H1 (cell line): ENCODE measurements around the gene CDC14C. TPM values are rescaled to one million over a fixed set of nuclear protein-coding genes. Genes with fewer than 3 reads are reported as not detected.

Experiments used
- CTCF ChIA-PET: fragments of 300-600 bp; sonication (Branson Sonifier 250); formaldehyde crosslinking; loops from one replicate; lab custom pipeline; 2021; ENCODE audit not compliant: partially characterized antibody; lab: Charles Lee
- POLR2A ChIA-PET: fragments of 300-600 bp; sonication (Branson Sonifier 250); formaldehyde crosslinking; loops from one replicate; lab custom pipeline; 2021; ENCODE audit warnings: inconsistent platforms; ENCODE audit not compliant: partially characterized antibody; lab: Charles Lee
- DNase-seq, 2 experiments: peaks; one replicate each; pipeline versions ENCODE4 v3.0.0 to v3.0.0-alpha.2; 2010 to 2022; ENCODE audit warnings: low spot score in 2 of 2, low read depth in 1 of 2, mixed read lengths in 1 of 2
- FAIRE-seq: peaks from 2 replicates; lab custom pipeline; 2011; peaks lifted over from hg19 to GRCh38; lab: Jason Lieb, UNC
- H2AFZ ChIP-seq: 2 replicates; pipeline ENCODE4 v1.8.1; 2012; ENCODE audit warnings: low read length, inconsistent platforms
- H2AK5ac ChIP-seq: 2 replicates; pipeline ENCODE4 v1.6.1; 2013; ENCODE audit warnings: low read depth, low read length
- H2BK120ac ChIP-seq: replicated peaks from 2 replicates; pipeline ENCODE3; 2013; ENCODE audit warnings: low read depth, low read length, inconsistent platforms
- H2BK12ac ChIP-seq: 2 replicates; pipeline ENCODE4 v1.6.1; 2013; ENCODE audit warnings: low read depth, low read length
- H2BK15ac ChIP-seq: 2 replicates; pipeline ENCODE4 v1.6.1; 2013; ENCODE audit warnings: low read length
- H2BK20ac ChIP-seq: 2 replicates; pipeline ENCODE4 v1.6.1; 2013; ENCODE audit warnings: low read length
- H2BK5ac ChIP-seq: 2 replicates; pipeline ENCODE4 v1.6.1; 2013; ENCODE audit warnings: low read depth, low read length
- H3K14ac ChIP-seq: 2 replicates; pipeline ENCODE4 v1.6.1; 2013; ENCODE audit warnings: inconsistent platforms; ENCODE audit not compliant: insufficient read length
- H3K18ac ChIP-seq: 2 replicates; pipeline ENCODE4 v1.6.1; 2013; ENCODE audit warnings: low read length; ENCODE audit errors: extremely low read depth
- H3K23ac ChIP-seq: 2 replicates; pipeline ENCODE4 v1.6.1; 2013; ENCODE audit warnings: inconsistent platforms; ENCODE audit not compliant: insufficient read length
- H3K23me2 ChIP-seq: 2 replicates; pipeline ENCODE4 v1.6.1; 2013; ENCODE audit warnings: low read depth, low read length
- H3K27ac ChIP-seq: 2 replicates; pipeline ENCODE4 v1.6.1; 2011; ENCODE audit warnings: low read depth, low read length, inconsistent platforms
- H3K27me3 ChIP-seq, 4 experiments: replicated peaks in 1 of 4; 1 replicate in 1 of 4; 2 replicates in 3 of 4; pipeline versions ENCODE4 v1.6.1 to v1.8.1; 2011 to 2013; ENCODE audit warnings: low read length in 3 of 4, mild to moderate bottlenecking in 3 of 4, inconsistent platforms in 2 of 4, mixed read lengths in 2 of 4, moderate library complexity in 1 of 4; ENCODE audit not compliant: control insufficient read depth in 3 of 4, insufficient read depth in 3 of 4; ENCODE audit errors: extremely low read depth in 1 of 4
- H3K36me3 ChIP-seq, 4 experiments: 2 replicates each; pipeline versions ENCODE4 v1.6.1 to v1.8.1; 2011 to 2013; ENCODE audit warnings: mild to moderate bottlenecking in 4 of 4, low read length in 3 of 4, moderate library complexity in 2 of 4, control low read depth in 1 of 4, inconsistent platforms in 1 of 4; ENCODE audit not compliant: insufficient read depth in 4 of 4, control insufficient read depth in 2 of 4
- H3K4ac ChIP-seq: replicated peaks from 2 replicates; pipeline ENCODE3; 2013; ENCODE audit warnings: low read length, low read depth, mixed read lengths, inconsistent platforms; ENCODE audit not compliant: insufficient read length
- H3K4me1 ChIP-seq, 4 experiments: replicated peaks in 1 of 4; 1 replicate in 1 of 4; 2 replicates in 3 of 4; pipeline versions ENCODE4 v1.6.1 to v1.8.1; 2011 to 2013; ENCODE audit warnings: low read length in 3 of 4, inconsistent platforms in 2 of 4, mixed read lengths in 1 of 4; ENCODE audit not compliant: insufficient read depth in 4 of 4, control insufficient read depth in 3 of 4
- H3K4me2 ChIP-seq, 2 experiments: 2 replicates each; pipeline versions ENCODE4 v1.6.1 to v1.8.1; 2011 to 2013; ENCODE audit warnings: low read depth in 2 of 2, low read length in 2 of 2, control low read depth in 1 of 2, inconsistent platforms in 1 of 2, mild to moderate bottlenecking in 1 of 2; ENCODE audit not compliant: insufficient read depth in 1 of 2
- H3K4me3 ChIP-seq, 4 experiments: fragments of 200-600, 300-600 bp in 1 of 4; sonication (generic), shearing (Covaris generic), sonication (Bioruptor Twin) in 1 of 4; 2 replicates each; pipeline versions ENCODE4 v1.5.1 to v1.8.1; 2011 to 2016; ENCODE audit warnings: low read length in 4 of 4, low read depth in 3 of 4, control low read depth in 2 of 4, inconsistent platforms in 2 of 4, mild to moderate bottlenecking in 2 of 4, mixed read lengths in 1 of 4, moderate library complexity in 1 of 4; ENCODE audit not compliant: insufficient read depth in 2 of 4; ENCODE audit errors: extremely low read depth in 1 of 4
- H3K56ac ChIP-seq: replicated peaks from 2 replicates; pipeline ENCODE3; 2013; ENCODE audit warnings: low read depth, mild to moderate bottlenecking, mixed read lengths, low read length, inconsistent platforms; ENCODE audit not compliant: insufficient read length
- H3K79me1 ChIP-seq: 2 replicates; pipeline ENCODE4 v1.6.1; 2013; ENCODE audit warnings: low read depth, low read length, control low read depth
- H3K79me2 ChIP-seq, 2 experiments: 2 replicates each; pipeline versions ENCODE4 v1.6.1 to v1.8.1; 2012 to 2013; ENCODE audit warnings: low read length in 2 of 2, mild to moderate bottlenecking in 2 of 2, inconsistent platforms in 1 of 2; ENCODE audit not compliant: insufficient read depth in 2 of 2, control insufficient read depth in 1 of 2
- H3K9ac ChIP-seq, 4 experiments: replicated peaks in 1 of 4; 1 replicate in 1 of 4; 2 replicates in 3 of 4; pipeline versions ENCODE4 v1.6.1 to v1.8.1; 2011 to 2013; ENCODE audit warnings: low read depth in 3 of 4, low read length in 3 of 4, control low read depth in 2 of 4, mild to moderate bottlenecking in 2 of 4, moderate library complexity in 2 of 4, inconsistent platforms in 1 of 4; ENCODE audit errors: extremely low read depth in 1 of 4
- H3K9me3 ChIP-seq, 2 experiments: 2 replicates each; pipeline versions ENCODE4 v1.6.1 to v1.8.1; 2012 to 2013; ENCODE audit warnings: mild to moderate bottlenecking in 2 of 2, moderate library complexity in 2 of 2, control low read depth in 1 of 2, inconsistent platforms in 1 of 2, low read depth in 1 of 2, low read length in 1 of 2, mixed read lengths in 1 of 2; ENCODE audit not compliant: insufficient read depth in 2 of 2
- H4K20me1 ChIP-seq, 2 experiments: replicated peaks in 1 of 2; 2 replicates each; pipeline versions ENCODE3 to v1.8.1; 2011 to 2013; ENCODE audit warnings: inconsistent platforms in 2 of 2, low read length in 2 of 2, mild to moderate bottlenecking in 1 of 2; ENCODE audit not compliant: insufficient read depth in 2 of 2, control insufficient read depth in 1 of 2
- H4K5ac ChIP-seq: 2 replicates; pipeline ENCODE4 v1.6.1; 2013; ENCODE audit warnings: low read length, low read depth, mixed read lengths, inconsistent platforms; ENCODE audit not compliant: insufficient read length
- H4K8ac ChIP-seq: 2 replicates; pipeline ENCODE4 v1.8.0; 2013; ENCODE audit warnings: mild to moderate bottlenecking, moderate library complexity, low read length, inconsistent platforms; ENCODE audit not compliant: insufficient read depth; ENCODE audit errors: extremely low read depth
- H4K91ac ChIP-seq: replicated peaks from 2 replicates; pipeline ENCODE3; 2013; ENCODE audit warnings: low read length, mixed read lengths, inconsistent platforms; ENCODE audit not compliant: insufficient read length
- CHD1 ChIP-seq: IDR thresholded peaks from 2 replicates; pipeline ENCODE4 v1.6.1; 2012; ENCODE audit warnings: low read depth, low read length, improper control_type of control experiment
- KDM5A ChIP-seq: fragments of 200-600 bp; IDR thresholded peaks from 2 replicates; pipeline ENCODE4 v1.7.1; 2012; ENCODE audit warnings: mild to moderate bottlenecking, low read length, inconsistent platforms, mixed read lengths
- MAFK ChIP-seq: IDR thresholded peaks from 2 replicates; pipeline ENCODE4 v1.6.1; 2012; ENCODE audit warnings: low read depth, mild to moderate bottlenecking, improper control_type of control experiment, low read length
- POLR2AphosphoS5 ChIP-seq: IDR thresholded peaks from 2 replicates; pipeline ENCODE4 v1.6.1; 2011; ENCODE audit warnings: low read depth, low read length
- SIN3A ChIP-seq, 2 experiments: IDR thresholded peaks in 1 of 2; conservative IDR thresholded peaks in 1 of 2; 2 replicates each; pipeline ENCODE4 v1.6.1; 2011 to 2012; ENCODE audit warnings: low read length in 2 of 2, improper control_type of control experiment in 1 of 2, low read depth in 1 of 2, mild to moderate bottlenecking in 1 of 2
- SUZ12 ChIP-seq: fragments of 200-600 bp; sonication (generic); IDR thresholded peaks from 2 replicates; pipeline ENCODE4 v1.6.1; 2012; ENCODE audit warnings: mild to moderate bottlenecking, inconsistent platforms, low read length, moderate library complexity, mixed read lengths
- TBP ChIP-seq: IDR thresholded peaks from 2 replicates; pipeline ENCODE4 v1.6.1; 2011; ENCODE audit warnings: low read depth, low read length, improper control_type of control experiment
- TCF12 ChIP-seq: IDR thresholded peaks from 2 replicates; pipeline ENCODE4 v1.6.1; 2011; ENCODE audit warnings: low read depth, mild to moderate bottlenecking, low read length
- WGBS, 2 experiments: shearing (Covaris generic) in 1 of 2; methylation state at CpG; one replicate each; pipeline versions ENCODE4 v1.1.6 to v1.1.7; 2013 to 2015; ENCODE audit warnings: low lambda C conversion rate in 2 of 2, mixed read lengths in 2 of 2, inconsistent platforms in 1 of 2, low coverage in 1 of 2, missing lambda C conversion rate in 1 of 2; ENCODE audit not compliant: insufficient replicate concordance in 2 of 2, insufficient coverage in 1 of 2, insufficient read length in 1 of 2; ENCODE audit errors: extremely low coverage in 1 of 2, missing lambda C conversion rate in 1 of 2; 5-methylcytosine and 5-hydroxymethylcytosine counted together
- long read RNA-seq, 2 experiments: library from RNA in 1 of 2; library from capped mRNA in 1 of 2; stranded (forward); transcript quantifications; one replicate each; pipeline ENCODE4 v2.0.0, GENCODE V29; 2021; ENCODE audit warnings: inconsistent platforms in 1 of 2
- polyA minus RNA-seq, 3 experiments: library from RNA; depleted of rRNA, polyadenylated mRNA; stranded (reverse); fragments of >200 nt; gene quantifications; 1 replicate in 2 of 3; 2 replicates in 1 of 3; pipeline ENCODE4 v1.2.3, GENCODE V29; 2011
- polyA plus RNA-seq, 7 experiments: library from polyadenylated mRNA; depleted of rRNA in 3 of 7; stranded (reverse) in 5 of 7; unstranded in 2 of 7; fragments of >200 nt in 5 of 7; fragments of 200-250 nt in 2 of 7; gene quantifications; 1 replicate in 5 of 7; 2 replicates in 1 of 7; 4 replicates in 1 of 7; pipeline versions ENCODE4 v1.2.1 to v1.2.3, GENCODE V29; 2011 to 2013; ENCODE audit warnings: missing spikeins in 2 of 7, mixed read lengths in 2 of 7
- total RNA-seq: library from RNA; stranded (reverse); fragmentation: NEBNext Ultra II Directional; extraction: Animal tissue kit (Norgen Biotek cat#: 25700); gene quantifications from 2 replicates; pipeline ENCODE4 v1.2.1, GENCODE V29; 2021

The CDC14C gene
- not detected in 2 replicates for total RNA-seq
- polyA plus RNA-seq (2011; rRNA removed), result 0.09 TPM in 1 of 2 replicates, not detected in the other
- polyA plus RNA-seq (2011; cell fraction: cytosol; rRNA removed), result not detected
- polyA plus RNA-seq (2011; cell fraction: nucleus; rRNA removed), result not detected
- 0.28 TPM in 1 of 4 replicates, not detected in the others for polyA plus RNA-seq (2012, experiment 1 of 2)
- not detected for polyA plus RNA-seq (2012, experiment 2 of 2)
- 0.02 TPM for polyA plus RNA-seq (2013, experiment 1 of 2)
- 0.06 TPM for polyA plus RNA-seq (2013, experiment 2 of 2)
- 0.09 and 0.22 TPM in 2 replicates for polyA minus RNA-seq (2011; rRNA and poly(A)+ RNA removed)
- not detected for polyA minus RNA-seq (2011; cell fraction: cytosol; rRNA and poly(A)+ RNA removed)
- polyA minus RNA-seq (2011; cell fraction: nucleus; rRNA and poly(A)+ RNA removed), result not detected
- long read RNA-seq, experiment 1, result 0 reads
- long read RNA-seq, experiment 2, result 0 reads

DNA sequence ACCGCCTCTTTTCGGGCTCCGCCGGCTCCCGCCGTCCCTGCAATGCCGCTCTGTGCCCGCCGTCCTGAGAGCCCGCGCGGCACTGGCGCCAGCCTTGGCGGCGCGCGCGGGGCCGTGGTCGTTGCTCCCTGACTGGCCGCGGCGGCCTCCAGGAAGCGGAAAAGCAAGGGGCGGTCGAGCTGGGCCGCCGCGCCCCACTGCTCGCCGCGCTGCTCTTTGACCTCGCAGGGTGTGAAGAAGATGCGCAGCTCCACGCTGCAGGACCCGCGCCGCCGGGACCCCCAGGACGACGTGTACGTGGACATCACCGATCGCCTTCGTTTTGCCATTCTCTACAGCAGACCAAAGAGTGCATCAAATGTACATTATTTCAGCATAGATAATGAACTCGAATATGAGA is at the start of gene CDC14C:
Gene CDC14C, plus strand, starts transcription at position 115 of the 400 bp plus-strand sequence. Its CDS starts 126 bp downstream, at position 241.
- FAIRE-seq (no peak), DNase-seq (no peak)
- Histone ChIP-seq H3K4me1 (no peaks in the 10 kb centered on the region), H3K27me3 (no peaks in the 10 kb centered on the region), H2AFZ (no peak within 1 kb of the TSS), H3K23ac (no peak within 1 kb of the TSS), H2AK5ac (no peak within 1 kb of the TSS), H3K4me2 (no peak within 1 kb of the TSS), H3K56ac (no peak within 1 kb of the TSS), H4K5ac (no peak within 1 kb of the TSS), H3K9me3 (peaks cover 0 to 5% of the 10 kb centered on the region in 2 experiments; a peak in 1 of 4 replicates), H4K8ac (no peak within 1 kb of the TSS), H2BK5ac (no peak within 1 kb of the TSS), H3K79me2 (no peaks in the 10 kb centered on the region), H4K20me1 (no peaks in the 10 kb centered on the region), H3K27ac (no peak within 1 kb of the TSS), H3K18ac (no peak within 1 kb of the TSS), H2BK15ac (no peak within 1 kb of the TSS), H2BK20ac (no peak within 1 kb of the TSS), H3K9ac (no peak within 1 kb of the TSS), H3K14ac (no peak within 1 kb of the TSS), H3K23me2 (no peaks in the 10 kb centered on the region), H3K79me1 (no peaks in the 10 kb centered on the region), H2BK12ac (no peak within 1 kb of the TSS), H4K91ac (no peak within 1 kb of the TSS), H3K4ac (no peak within 1 kb of the TSS), H3K36me3 (no peaks in the 10 kb centered on the region), H3K4me3 (no peak within 1 kb of the TSS), H2BK120ac (no peak within 1 kb of the TSS)
- ChIA-PET CTCF (no interaction called here), POLR2A (no interaction called here)
- TF ChIP-seq POLR2AphosphoS5 (no peak), CHD1 (no peak), KDM5A (no peak), SUZ12 (no peak), SIN3A (conservative IDR thresholded peaks at IDR 0.05 in 1 of 2, IDR thresholded peaks at IDR 0.05 in 1 of 2; ENCODE audit: low read depth in 1 of 2, low read length in 2 of 2) (no peak), MAFK (no peak), TCF12 (no peak), TBP (no peak)
- WGBS, 2 experiments, result 91% methylated on average over 16 of the region's 46 CpGs; no CpG with 5 or more reads in 1 of the 2 experiments
